Measurements from ENCODE around the gene TYROBP.
A peak's percentile ranks its signal among the peaks of the same experiment; 100 is the strongest.

Gene TYROBP

DNA sequence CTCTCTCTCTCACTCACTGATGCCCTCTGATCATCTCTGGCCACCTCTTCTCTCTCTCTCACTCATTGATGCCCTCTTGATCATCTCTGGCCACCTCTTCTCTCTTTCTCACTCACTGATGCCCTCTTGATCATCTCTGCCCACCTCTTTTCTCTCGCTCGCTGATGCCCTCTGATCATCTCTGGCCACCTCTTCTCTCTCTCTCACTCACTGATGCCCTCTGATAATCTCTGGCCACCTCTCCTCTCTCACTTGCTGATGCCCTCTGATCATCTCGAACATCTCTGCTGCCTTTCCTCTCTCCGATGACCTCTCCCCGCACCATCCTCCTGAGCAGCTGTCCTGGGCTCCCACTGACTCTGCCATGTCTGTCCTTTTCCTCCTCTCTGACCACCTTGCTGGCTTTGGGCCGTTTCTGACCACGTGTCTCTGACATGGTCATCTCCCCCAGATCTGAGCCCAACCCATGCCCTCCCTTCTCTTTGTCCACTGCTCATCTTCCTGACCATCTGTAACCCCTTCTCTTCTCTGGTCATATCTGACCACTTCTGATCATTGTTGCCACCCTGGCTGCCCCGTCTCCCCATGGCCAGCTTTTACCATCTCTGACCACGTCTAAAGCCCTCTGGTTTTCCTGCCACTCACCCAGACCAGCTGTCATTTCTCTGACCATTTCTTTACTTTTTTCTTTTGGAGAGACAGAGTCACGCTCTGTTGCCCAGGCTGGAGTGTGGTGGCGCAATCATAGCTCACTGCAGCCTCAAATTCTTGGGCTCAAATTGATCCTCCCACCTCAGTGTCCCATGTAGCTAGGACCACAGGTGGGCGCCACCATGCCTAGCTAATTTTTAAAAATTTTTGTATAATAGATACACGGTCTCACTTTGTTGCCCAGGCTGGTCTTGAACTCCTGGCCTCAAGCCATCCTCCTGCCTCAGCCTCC, 30.5 kb upstream of the TYROBP start:
- peaks cover 31% of the 10 kb centered on the region for H3K4me1 Mint-ChIP-seq (ENCODE audit: low read depth)
- peak overlapping the region; percentile 73 for H3K4me3 Mint-ChIP-seq
- H3K27ac Mint-ChIP-seq = peak overlapping the region; percentile 62
- no peaks in the 10 kb centered on the region for H3K9me3 Mint-ChIP-seq
- DNase-seq = no peak
- no peaks in the 10 kb centered on the region for H3K27me3 Mint-ChIP-seq
- peaks cover 12% of the 10 kb centered on the region for H3K36me3 Mint-ChIP-seq (ENCODE audit: low read depth)

GRCh38 chr19:35937345-35938281, 29.5 kb upstream of the TYROBP start:
- Mint-ChIP-seq H3K27me3 (no peaks in the 10 kb centered on the region), H3K36me3 (ENCODE audit: low read depth) (peaks cover 11% of the 10 kb centered on the region), H3K4me3 (peak overlapping the region; percentile 73), H3K4me1 (ENCODE audit: low read depth) (peaks cover 31% of the 10 kb centered on the region), H3K27ac (peak overlapping the region; percentile 62), H3K9me3 (no peaks in the 10 kb centered on the region)
- no peak for DNase-seq

- no peaks in the 10 kb centered on the region for H3K27me3 Mint-ChIP-seq
- peaks cover 11% of the 10 kb centered on the region for H3K36me3 Mint-ChIP-seq (ENCODE audit: low read depth)
- H3K4me1 Mint-ChIP-seq (ENCODE audit: low read depth) = peaks cover 36% of the 10 kb centered on the region
- peak overlapping the region; percentile 73 for H3K4me3 Mint-ChIP-seq
- H3K27ac Mint-ChIP-seq = peak overlapping the region; percentile 65
- no peaks in the 10 kb centered on the region for H3K9me3 Mint-ChIP-seq
- no peak for DNase-seq
Measured at GRCh38 chr19:35936738-35937268, 28.7 kb upstream of the TYROBP start.

DNA sequence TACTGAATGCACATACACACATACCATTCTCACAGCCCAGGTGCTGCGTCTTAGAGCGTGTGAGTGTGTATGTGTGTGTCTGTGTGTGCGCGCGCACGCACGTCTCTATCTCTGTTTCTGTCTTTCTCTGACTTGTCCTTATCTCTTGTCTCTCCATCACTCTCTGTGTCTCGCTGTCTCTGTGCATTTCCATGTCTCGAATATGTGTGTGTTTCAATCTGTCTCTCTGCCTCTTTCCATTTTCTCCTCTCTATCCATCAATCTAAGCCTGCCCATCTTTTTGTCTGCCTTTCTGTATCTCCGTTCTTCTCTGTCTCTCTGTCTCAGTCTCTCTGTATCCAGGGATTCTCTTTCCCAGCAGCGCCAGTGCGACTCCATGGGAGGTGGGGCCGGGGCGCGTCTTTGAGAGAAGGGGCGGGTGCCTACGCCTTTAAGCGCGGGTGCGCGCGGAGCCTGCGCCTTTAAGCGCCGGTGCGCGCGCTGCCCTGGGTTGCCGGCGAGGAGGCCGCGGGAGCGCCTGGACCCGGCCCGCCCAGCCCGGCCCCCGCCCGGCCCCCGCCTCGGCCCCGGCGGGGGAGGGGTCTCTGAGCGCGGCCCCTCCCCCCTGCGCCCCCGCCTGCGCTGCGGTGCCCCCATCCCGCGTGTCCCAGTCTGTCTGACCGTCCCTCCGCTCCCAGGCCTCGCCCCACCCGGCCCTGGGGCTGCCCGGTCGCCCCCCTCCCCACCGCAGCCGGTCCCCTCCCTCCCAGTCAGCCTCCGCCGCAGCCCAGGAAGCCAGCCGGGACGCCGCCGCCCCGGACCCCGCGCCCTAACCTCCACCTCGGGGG, 28.0 kb upstream of the TYROBP start, which contains the start of gene LRFN3:
Gene LRFN3, plus strand, starts transcription at position 464 of the 827 bp plus-strand sequence. CDS start 3,052 bp downstream, outside the sequence.
- Mint-ChIP-seq H3K4me1 (ENCODE audit: low read depth) (peaks cover 40% of the 10 kb centered on the region), H3K9me3 (no peaks in the 10 kb centered on the region), H3K36me3 (ENCODE audit: low read depth) (peaks cover 11% of the 10 kb centered on the region), H3K27ac (peak within 1 kb of the TSS; percentile 77), H3K4me3 (peak within 1 kb of the TSS; percentile 83), H3K27me3 (no peaks in the 10 kb centered on the region)
- peak; percentile 77 for DNase-seq

DNA sequence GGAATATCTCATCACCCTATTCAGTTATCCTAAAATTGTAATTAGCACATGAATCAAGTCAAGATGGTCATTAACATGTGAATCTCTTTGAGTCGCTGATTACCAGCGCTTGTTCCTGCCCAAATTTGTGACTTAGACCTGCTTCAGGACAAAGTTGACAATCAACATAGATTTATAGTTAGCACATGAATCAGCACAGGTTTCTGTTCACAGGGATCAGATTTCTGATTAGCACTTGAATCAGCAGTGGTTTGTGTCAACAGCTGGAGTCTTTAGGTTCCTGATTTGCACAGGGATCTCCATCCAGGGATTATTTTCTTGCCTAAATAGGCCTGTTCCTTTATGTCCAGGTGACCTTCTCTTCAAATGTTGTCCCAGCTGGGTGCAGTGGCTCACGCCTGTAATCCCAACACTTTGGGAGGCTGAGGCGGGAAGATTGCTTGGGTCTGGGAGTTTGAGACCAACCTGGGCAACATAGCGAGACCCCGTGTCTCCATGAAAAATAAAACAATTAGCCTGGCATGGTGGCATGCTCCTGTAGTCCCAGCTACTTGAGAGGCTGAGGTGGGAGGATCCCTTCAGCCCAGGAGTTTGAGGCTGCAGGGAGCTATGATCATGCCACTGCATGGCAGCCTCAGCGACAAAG, 24.3 kb upstream of the TYROBP start:
- no peaks in the 10 kb centered on the region for H3K27me3 Mint-ChIP-seq
- no peaks in the 10 kb centered on the region for H3K36me3 Mint-ChIP-seq (ENCODE audit: low read depth)
- no peak overlapping the region for H3K27ac Mint-ChIP-seq
- DNase-seq = no peak
- H3K4me3 Mint-ChIP-seq = no peak overlapping the region
- peaks cover 2% of the 10 kb centered on the region for H3K9me3 Mint-ChIP-seq
- H3K4me1 Mint-ChIP-seq (ENCODE audit: low read depth) = peaks cover 39% of the 10 kb centered on the region

- no peaks in the 10 kb centered on the region for H3K27me3 Mint-ChIP-seq
- DNase-seq = no peak
- H3K9me3 Mint-ChIP-seq = peaks cover 2% of the 10 kb centered on the region
- peak overlapping the region; percentile 39 for H3K4me3 Mint-ChIP-seq
- H3K27ac Mint-ChIP-seq = peak overlapping the region; percentile 75
- peaks cover 33% of the 10 kb centered on the region for H3K4me1 Mint-ChIP-seq (ENCODE audit: low read depth)
- H3K36me3 Mint-ChIP-seq (ENCODE audit: low read depth) = no peaks in the 10 kb centered on the region
Measured at GRCh38 chr19:35931874-35932202, 23.7 kb upstream of the TYROBP start.

DNA sequence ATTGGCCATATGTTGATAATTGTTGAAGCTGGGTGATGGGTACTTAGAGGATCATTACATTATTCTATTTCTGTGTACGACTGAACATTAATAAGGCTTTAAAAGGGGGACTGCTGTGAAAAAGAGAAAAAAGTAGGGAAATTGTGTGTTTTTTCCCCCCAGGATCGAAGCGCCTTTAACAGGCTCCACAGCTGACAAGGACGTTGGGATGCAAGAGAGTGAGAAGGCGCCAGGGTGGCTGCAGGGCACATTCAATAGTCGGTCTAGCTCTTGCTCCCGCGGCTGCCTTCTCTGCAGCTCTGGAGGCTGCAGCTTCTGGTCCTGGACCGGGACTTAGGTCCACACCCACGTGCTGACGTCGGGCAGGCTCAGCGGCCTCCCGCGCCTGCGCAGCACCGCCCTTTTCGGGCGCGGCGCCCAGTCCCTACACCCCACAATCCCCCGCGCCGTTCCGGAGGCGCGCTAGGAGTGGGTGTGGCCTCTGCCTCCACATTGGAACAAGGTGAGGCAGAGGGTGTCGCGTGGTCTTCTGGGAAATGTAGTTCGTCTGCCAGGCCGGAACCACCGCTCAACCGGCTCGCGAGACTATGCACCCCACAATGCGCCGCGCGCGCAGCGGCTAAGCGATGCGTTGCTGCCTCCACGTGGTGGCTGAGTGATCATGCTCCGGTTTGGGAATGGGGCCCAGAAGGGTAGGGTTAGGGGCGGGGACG, 23.2 kb upstream of the TYROBP start:
- Mint-ChIP-seq H3K36me3 (ENCODE audit: low read depth) (no peaks in the 10 kb centered on the region), H3K27me3 (no peaks in the 10 kb centered on the region), H3K4me1 (ENCODE audit: low read depth) (peaks cover 33% of the 10 kb centered on the region), H3K4me3 (peak overlapping the region; percentile 76), H3K27ac (peak overlapping the region; percentile 94), H3K9me3 (peaks cover 2% of the 10 kb centered on the region)
- DNase-seq = peak; percentile 99

DNA sequence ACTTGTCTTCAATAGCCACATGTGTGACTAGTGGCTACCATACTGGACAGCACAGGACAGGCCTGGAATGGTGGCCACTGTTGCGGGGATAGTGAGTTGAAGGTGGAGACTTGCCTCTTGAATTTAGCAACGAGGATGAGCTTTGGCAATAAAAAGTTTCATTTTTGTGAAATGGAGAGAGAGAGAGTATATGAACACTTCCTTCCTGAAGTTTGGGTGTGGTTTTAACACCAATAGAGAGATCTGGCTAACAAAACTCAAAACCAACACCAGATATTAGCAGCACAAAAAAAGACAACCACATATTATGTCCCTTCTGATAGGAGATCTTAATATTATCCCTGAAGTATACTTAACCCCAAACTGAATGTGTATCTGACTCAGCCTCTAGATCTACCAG, 21.8 kb upstream of the TYROBP start:
- no peak for DNase-seq
- Mint-ChIP-seq H3K4me1 (ENCODE audit: low read depth) (peaks cover 25% of the 10 kb centered on the region), H3K27me3 (no peaks in the 10 kb centered on the region), H3K4me3 (peak overlapping the region; percentile 23), H3K27ac (peak overlapping the region; percentile 92), H3K9me3 (peaks cover 14% of the 10 kb centered on the region), H3K36me3 (ENCODE audit: low read depth) (no peaks in the 10 kb centered on the region)

GRCh38 chr19:35928507-35928906, 20.4 kb upstream of the TYROBP start:
- H3K27me3 Mint-ChIP-seq = no peaks in the 10 kb centered on the region
- no peaks in the 10 kb centered on the region for H3K36me3 Mint-ChIP-seq (ENCODE audit: low read depth)
- no peak for DNase-seq
- peaks cover 14% of the 10 kb centered on the region for H3K9me3 Mint-ChIP-seq
- no peak overlapping the region for H3K4me3 Mint-ChIP-seq
- H3K4me1 Mint-ChIP-seq (ENCODE audit: low read depth) = peaks cover 25% of the 10 kb centered on the region
- H3K27ac Mint-ChIP-seq = no peak overlapping the region

DNA sequence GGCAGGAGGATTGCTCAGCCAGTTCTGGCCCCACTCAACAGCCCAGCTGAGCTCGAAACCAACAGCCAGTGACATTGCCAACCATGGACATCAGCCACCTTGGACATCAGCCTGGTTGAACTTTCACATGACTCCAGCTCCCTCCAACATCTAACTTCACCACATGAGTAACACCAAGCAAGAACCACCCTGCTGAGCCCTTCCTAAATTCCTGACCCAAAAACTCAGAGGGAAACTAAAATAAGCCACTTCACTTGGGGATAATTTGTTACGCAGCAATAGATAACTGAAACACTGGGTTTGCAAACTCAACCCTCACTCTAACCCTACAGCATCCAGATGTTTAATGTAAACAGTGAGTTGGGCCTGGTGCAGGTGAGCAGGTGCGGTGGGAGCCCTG, 17.4 kb upstream of the TYROBP start:
- no peaks in the 10 kb centered on the region for H3K27me3 Mint-ChIP-seq
- no peak overlapping the region for H3K4me3 Mint-ChIP-seq
- peaks cover 10% of the 10 kb centered on the region for H3K4me1 Mint-ChIP-seq (ENCODE audit: low read depth)
- peaks cover 14% of the 10 kb centered on the region for H3K9me3 Mint-ChIP-seq
- no peak for DNase-seq
- H3K36me3 Mint-ChIP-seq (ENCODE audit: low read depth) = no peaks in the 10 kb centered on the region
- no peak overlapping the region for H3K27ac Mint-ChIP-seq

- no peak overlapping the region for H3K4me3 Mint-ChIP-seq
- DNase-seq = no peak
- no peaks in the 10 kb centered on the region for H3K27me3 Mint-ChIP-seq
- peaks cover 10% of the 10 kb centered on the region for H3K9me3 Mint-ChIP-seq
- no peaks in the 10 kb centered on the region for H3K4me1 Mint-ChIP-seq (ENCODE audit: low read depth)
- H3K27ac Mint-ChIP-seq = no peak overlapping the region
- H3K36me3 Mint-ChIP-seq (ENCODE audit: low read depth) = no peaks in the 10 kb centered on the region
Measured at GRCh38 chr19:35921012-35921411, 12.9 kb upstream of the TYROBP start.

- Mint-ChIP-seq H3K4me3 (no peak overlapping the region), H3K4me1 (ENCODE audit: low read depth) (peaks cover 4% of the 10 kb centered on the region), H3K27me3 (no peaks in the 10 kb centered on the region), H3K36me3 (ENCODE audit: low read depth) (no peaks in the 10 kb centered on the region), H3K27ac (no peak overlapping the region), H3K9me3 (no peaks in the 10 kb centered on the region)
- no peak for DNase-seq
Measured at GRCh38 chr19:35919306-35919705, 11.2 kb upstream of the TYROBP start.

GRCh38 chr19:35915443-35915842, 7.3 kb upstream of the TYROBP start:
- no peak overlapping the region for H3K4me3 Mint-ChIP-seq
- DNase-seq = no peak
- H3K9me3 Mint-ChIP-seq = no peaks in the 10 kb centered on the region
- H3K27ac Mint-ChIP-seq = no peak overlapping the region
- H3K36me3 Mint-ChIP-seq (ENCODE audit: low read depth) = no peaks in the 10 kb centered on the region
- peaks cover 21% of the 10 kb centered on the region for H3K4me1 Mint-ChIP-seq (ENCODE audit: low read depth)
- H3K27me3 Mint-ChIP-seq = no peaks in the 10 kb centered on the region

All from activated T-cell treated with anti-CD3 and anti-CD28 coated beads, Interleukin-2, amount 50 U/mL, for 24 hours (primary cell).